Adrenal gland (tissue), 5 donors: ENCODE results near the gene ITGA6.

ENCODE experiments used
- CTCF ChIP-seq, 6 experiments: fragments of 450-650 bp in 4 of 6; fragments of 200-600 bp in 2 of 6; sonication (generic) in 1 of 6; IDR thresholded peaks; 1 replicate in 5 of 6; 2 replicates in 1 of 6; pipeline versions ENCODE4 v1.5.1 to v1.8.0; 2016 to 2021; ENCODE audit warnings: antibody characterized with exemption in 6 of 6, mild to moderate bottlenecking in 2 of 6, moderate library complexity in 1 of 6
- POLR2A ChIP-seq, 2 donors: fragments of 450-650 bp; IDR thresholded peaks; one replicate each; pipeline ENCODE4 v1.6.1; 2017; ENCODE audit warnings: antibody characterized with exemption in 2 of 2, mild to moderate bottlenecking in 2 of 2, moderate library complexity in 1 of 2
- donor health status: DM: no; HTN: no; CAD: no.

- TF ChIP-seq POLR2A (IDR thresholded peaks at IDR 0.05) (no peak), CTCF (IDR thresholded peaks at IDR 0.05) (no peak)
Observed at GRCh38 chr2:172449911-172450550, 22.6 kb downstream of the ITGA6 start.
